BLaER1 treated with 17β-estradiol and CSF1 and Interleukin-3, amounts not matched to agents 10 nM and 100 nM (cell line): ENCODE data around the gene CNIH4.
"Not testable (repeated sequence)": the region's sequence is repeated elsewhere in the genome, so short reads cannot be mapped to it uniquely, and the experiment has no call there.

Source experiments
- H3K27ac ChIP-seq, 11 experiments: shearing (Covaris generic); formaldehyde crosslinking; 2 replicates each; pipeline ENCODE4 v1.8.1; 2022
- H3K27me3 ChIP-seq, 11 experiments: shearing (Covaris generic); formaldehyde crosslinking; 2 replicates each; pipeline ENCODE4 v1.8.1; 2022
- H3K36me3 ChIP-seq, 11 experiments: shearing (Covaris generic); formaldehyde crosslinking; 2 replicates each; pipeline ENCODE4 v1.8.1; 2022
- H3K4me1 ChIP-seq, 10 experiments: shearing (Covaris generic); formaldehyde crosslinking; 2 replicates each; pipeline ENCODE4 v1.8.1; 2022
- H3K4me2 ChIP-seq, 11 experiments: shearing (Covaris generic); formaldehyde crosslinking; 2 replicates each; pipeline ENCODE4 v1.8.1; 2022
- H3K4me3 ChIP-seq, 10 experiments: shearing (Covaris generic); formaldehyde crosslinking; 2 replicates each; pipeline ENCODE4 v1.8.1; 2022
- H3K9ac ChIP-seq, 11 experiments: shearing (Covaris generic); formaldehyde crosslinking; 2 replicates each; pipeline ENCODE4 v1.8.1; 2022
- H3K9me3 ChIP-seq, 11 experiments: shearing (Covaris generic); formaldehyde crosslinking; replicated peaks in 1 of 11; 2 replicates each; pipeline ENCODE4 v1.8.1; 2022
- H4K20me1 ChIP-seq, 11 experiments: shearing (Covaris generic); formaldehyde crosslinking; 2 replicates each; pipeline ENCODE4 v1.8.1; 2022
- Cebpa-rat ChIP-seq, 11 experiments: shearing (Covaris generic); IDR thresholded peaks; 2 replicates each; pipeline ENCODE4 v1.8.1; 2022

Gene CNIH4

DNA sequence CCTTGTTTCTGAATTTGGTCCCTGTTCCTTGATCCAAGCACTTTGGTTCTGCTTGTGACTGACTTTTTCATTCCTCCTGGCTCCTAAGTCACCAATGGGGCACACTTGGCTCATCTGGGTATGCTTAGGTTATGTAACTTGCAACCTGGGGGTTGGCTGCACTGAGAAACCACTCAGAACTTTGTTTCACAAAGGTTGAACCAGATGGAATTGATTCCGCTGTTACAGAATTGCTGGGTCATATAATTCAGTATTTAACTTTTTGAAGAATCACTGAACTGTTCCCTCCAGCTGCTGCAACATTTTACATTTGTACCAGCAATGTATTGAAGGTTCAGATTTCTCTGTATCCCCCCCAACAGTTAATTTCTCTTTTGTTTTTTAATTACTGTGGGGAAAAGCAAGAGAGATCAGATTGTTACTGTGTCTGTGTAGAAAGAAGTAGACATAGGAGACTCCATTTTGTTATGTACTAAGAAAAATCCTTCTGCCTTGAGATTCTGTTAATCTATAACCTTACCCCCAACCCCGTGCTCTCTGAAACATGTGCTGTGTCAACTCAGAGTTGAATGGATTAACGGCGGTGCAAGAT is 17.1 kb upstream of the CNIH4 start:
- H3K4me2 ChIP-seq = no peak overlapping the region
- H3K4me1 ChIP-seq = peaks cover 5 to 7% (median 6%) of the 10 kb centered on the region in 10 experiments
- H3K9ac ChIP-seq = no peak overlapping the region
- peaks cover 21 to 42% (median 35%) of the 10 kb centered on the region in 11 experiments for H3K9me3 ChIP-seq
- peaks cover 11 to 27% (median 22%) of the 10 kb centered on the region in 11 experiments for H3K27me3 ChIP-seq
- H3K4me3 ChIP-seq = no peak overlapping the region
- H3K36me3 ChIP-seq = peaks cover 0 to 5% (median 0%) of the 10 kb centered on the region in 11 experiments; a peak in 3 of 22 replicates
- TF ChIP-seq Cebpa-rat (IDR thresholded peaks at IDR 0.05) = no peak
- no peak overlapping the region for H3K27ac ChIP-seq
- H4K20me1 ChIP-seq = no peaks in the 10 kb centered on the region

DNA sequence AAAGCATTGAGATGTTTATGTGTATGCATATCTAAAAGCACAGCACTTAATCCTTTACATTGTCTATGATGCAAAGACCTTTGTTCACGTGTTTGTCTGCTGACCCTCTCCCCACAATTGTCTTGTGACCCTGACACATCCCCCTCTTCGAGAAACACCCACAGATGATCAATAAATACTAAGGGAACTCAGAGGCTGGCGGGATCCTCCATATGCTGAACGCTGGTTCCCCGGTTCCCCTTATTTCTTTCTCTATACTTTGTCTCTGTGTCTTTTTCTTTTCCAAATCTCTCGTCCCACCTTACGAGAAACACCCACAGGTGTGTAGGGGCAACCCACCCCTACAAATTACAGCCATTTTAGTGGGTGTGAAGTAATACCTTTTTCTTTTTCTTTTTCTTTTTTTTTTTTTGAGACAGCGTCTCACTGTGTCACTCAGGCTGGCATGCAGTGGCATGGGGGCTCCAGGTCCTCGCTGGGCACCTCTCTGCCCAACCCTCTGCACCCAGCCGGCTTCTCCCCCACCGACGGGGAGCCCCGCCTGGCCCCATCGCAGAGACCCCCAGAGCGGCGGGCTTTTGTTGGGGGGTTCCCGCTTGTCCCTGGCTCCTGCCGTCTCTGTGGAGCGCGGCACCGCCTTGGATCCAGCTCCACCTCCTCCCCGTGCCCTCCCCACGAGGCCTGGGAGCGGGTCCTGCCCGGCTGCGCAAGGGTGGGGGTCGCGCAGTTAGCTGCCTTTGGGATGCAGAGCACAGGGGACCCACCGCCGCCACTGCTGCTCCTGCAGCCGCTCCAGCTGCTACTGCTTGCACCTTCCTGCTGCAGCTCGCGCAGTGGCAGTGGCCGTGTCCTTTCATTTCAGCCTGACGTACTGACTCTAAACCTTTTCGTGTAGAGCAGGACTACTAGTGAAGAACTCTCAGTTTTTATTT is 16.0 kb upstream of the CNIH4 start:
- H4K20me1 ChIP-seq, H3K9ac ChIP-seq, H3K4me3 ChIP-seq, H3K36me3 ChIP-seq, H3K27ac ChIP-seq, H3K4me1 ChIP-seq: not testable (repeated sequence)
- Histone ChIP-seq H3K4me2 (peak overlapping the region in 1 of 11 experiments; percentile 26; a peak in 1 of 22 replicates), H3K27me3 (peaks cover 11 to 27% (median 22%) of the 10 kb centered on the region in 11 experiments), H3K9me3 (peaks cover 33 to 54% (median 47%) of the 10 kb centered on the region in 11 experiments)

DNA sequence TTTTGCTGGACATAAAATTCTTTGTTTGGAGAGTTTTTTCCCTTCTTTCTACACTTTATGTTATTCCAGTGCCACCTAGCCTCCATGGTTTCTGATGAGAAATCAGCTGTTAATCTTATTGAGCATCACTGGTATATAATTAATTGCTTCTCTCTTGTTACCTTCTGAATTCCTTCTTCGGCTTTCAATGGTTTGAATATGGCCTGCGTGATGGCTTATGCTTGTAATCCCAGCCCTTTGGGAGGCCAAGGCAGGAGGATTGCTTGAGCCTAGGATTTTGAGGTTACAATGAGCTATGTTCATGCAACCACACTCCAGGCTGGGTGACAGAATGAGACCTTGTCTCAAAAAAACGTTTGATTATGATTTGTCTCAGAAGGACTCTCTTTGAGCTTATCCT is 13.0 kb upstream of the CNIH4 start:
- no peak overlapping the region for H3K4me2 ChIP-seq
- no peak for TF ChIP-seq Cebpa-rat (IDR thresholded peaks at IDR 0.05)
- H3K9ac ChIP-seq = no peak overlapping the region
- no peaks in the 10 kb centered on the region; a peak in 1 of 20 replicates for H3K4me1 ChIP-seq
- H4K20me1 ChIP-seq = no peaks in the 10 kb centered on the region
- H3K4me3 ChIP-seq = 0 out of 20 replicates have a peak overlapping the region, but pooled peaks of 1 of the 10 experiments have one; percentile 1
- H3K36me3 ChIP-seq = peaks cover 0 to 5% (median 0%) of the 10 kb centered on the region in 11 experiments; a peak in 3 of 22 replicates
- peaks cover 11 to 27% (median 22%) of the 10 kb centered on the region in 11 experiments for H3K27me3 ChIP-seq
- no peak overlapping the region for H3K27ac ChIP-seq
- peaks cover 35 to 52% (median 43%) of the 10 kb centered on the region in 11 experiments for H3K9me3 ChIP-seq

DNA sequence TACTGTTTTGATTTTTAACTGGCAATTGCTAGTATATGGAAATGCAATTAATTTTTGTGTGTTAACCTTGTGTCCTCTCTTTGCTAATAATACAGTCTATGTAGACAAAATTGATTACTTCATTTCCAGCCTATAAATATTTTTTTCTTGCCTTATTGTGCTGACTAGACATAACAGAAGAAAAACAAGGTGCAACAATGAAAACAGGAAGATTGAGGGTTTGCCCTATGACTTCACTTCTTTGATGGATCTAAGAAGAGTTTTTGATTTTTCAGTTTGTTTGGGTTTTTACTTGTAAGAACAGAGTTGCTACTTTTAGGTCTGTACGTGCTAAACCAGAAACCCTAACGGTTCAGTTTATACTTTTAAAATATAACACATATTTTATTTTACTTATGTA is 8.5 kb upstream of the CNIH4 start:
- H3K4me2 ChIP-seq = no peak overlapping the region
- H3K27me3 ChIP-seq = no peaks in the 10 kb centered on the region
- no peak overlapping the region for H3K27ac ChIP-seq
- H3K36me3 ChIP-seq = peaks cover 0 to 5% (median 0%) of the 10 kb centered on the region in 11 experiments; a peak in 3 of 22 replicates
- no peak overlapping the region for H3K9ac ChIP-seq
- no peak for TF ChIP-seq Cebpa-rat (IDR thresholded peaks at IDR 0.05)
- H4K20me1 ChIP-seq = no peaks in the 10 kb centered on the region
- peaks cover 31 to 52% (median 47%) of the 10 kb centered on the region in 11 experiments for H3K9me3 ChIP-seq
- no peaks in the 10 kb centered on the region for H3K4me1 ChIP-seq
- no peak overlapping the region for H3K4me3 ChIP-seq

DNA sequence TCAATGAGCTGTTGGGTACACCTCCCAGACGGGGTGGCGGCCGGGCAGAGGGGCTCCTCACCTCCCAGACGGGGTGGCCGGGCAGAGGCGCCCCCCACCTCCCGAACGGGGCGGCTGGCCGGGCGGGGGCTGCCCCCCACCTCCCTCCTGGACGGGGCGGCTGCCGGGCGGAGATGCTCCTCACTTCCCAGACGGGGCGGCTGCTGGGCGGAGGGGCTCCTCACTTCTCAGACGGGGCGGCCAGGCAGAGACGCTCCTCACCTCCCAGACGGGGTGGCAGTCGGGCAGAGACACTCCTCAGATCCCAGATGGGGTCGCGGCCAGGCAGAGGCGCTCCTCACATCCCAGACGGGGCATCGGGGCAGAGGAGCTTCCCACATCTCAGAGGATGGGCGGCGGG is 7.0 kb upstream of the CNIH4 start:
- not testable (repeated sequence) for H3K27ac ChIP-seq, H3K9ac ChIP-seq, H3K4me2 ChIP-seq, H3K4me3 ChIP-seq, H3K4me1 ChIP-seq, H4K20me1 ChIP-seq, H3K36me3 ChIP-seq, H3K27me3 ChIP-seq
- peaks cover 15 to 37% (median 32%) of the 10 kb centered on the region in 11 experiments for H3K9me3 ChIP-seq

DNA sequence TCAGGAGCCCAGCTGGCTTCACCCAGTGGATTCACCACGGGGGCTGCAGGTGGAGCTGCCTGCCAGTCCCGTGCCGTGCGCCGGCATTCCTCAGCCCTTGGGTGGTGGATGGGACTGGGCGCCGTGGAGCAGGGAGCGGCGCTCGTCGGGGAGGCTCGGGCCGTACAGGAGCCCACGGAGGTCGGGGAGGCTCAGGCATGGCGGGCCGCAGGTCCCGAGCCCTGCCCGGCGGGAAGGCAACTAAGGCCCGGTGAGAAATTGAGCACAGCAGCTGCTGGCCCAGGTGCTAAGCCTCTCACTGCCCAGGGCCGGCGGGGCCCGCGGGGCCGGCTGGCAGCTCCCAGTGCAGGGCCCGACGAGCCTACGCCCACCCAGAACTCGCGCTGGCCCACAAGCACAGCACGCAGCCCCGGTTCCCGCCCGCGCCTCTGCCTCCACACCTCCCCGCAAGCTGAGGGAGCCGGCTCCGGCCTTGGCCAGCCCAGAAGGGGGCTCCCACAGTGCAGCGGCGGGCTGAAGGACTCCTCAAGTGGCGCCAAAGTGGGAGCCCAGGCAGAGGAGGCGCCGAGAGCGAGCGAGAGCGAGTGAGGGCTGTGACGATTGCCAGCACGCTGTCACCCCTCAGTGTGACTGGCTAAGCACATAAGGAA is 4.1 kb upstream of the CNIH4 start:
- H3K27me3 ChIP-seq, H3K27ac ChIP-seq, H3K4me3 ChIP-seq, H3K4me2 ChIP-seq, H4K20me1 ChIP-seq, H3K9ac ChIP-seq, H3K4me1 ChIP-seq, H3K36me3 ChIP-seq: not testable (repeated sequence)
- H3K9me3 ChIP-seq = peaks cover 5 to 29% (median 20%) of the 10 kb centered on the region in 11 experiments; a peak in 18 of 22 replicates

DNA sequence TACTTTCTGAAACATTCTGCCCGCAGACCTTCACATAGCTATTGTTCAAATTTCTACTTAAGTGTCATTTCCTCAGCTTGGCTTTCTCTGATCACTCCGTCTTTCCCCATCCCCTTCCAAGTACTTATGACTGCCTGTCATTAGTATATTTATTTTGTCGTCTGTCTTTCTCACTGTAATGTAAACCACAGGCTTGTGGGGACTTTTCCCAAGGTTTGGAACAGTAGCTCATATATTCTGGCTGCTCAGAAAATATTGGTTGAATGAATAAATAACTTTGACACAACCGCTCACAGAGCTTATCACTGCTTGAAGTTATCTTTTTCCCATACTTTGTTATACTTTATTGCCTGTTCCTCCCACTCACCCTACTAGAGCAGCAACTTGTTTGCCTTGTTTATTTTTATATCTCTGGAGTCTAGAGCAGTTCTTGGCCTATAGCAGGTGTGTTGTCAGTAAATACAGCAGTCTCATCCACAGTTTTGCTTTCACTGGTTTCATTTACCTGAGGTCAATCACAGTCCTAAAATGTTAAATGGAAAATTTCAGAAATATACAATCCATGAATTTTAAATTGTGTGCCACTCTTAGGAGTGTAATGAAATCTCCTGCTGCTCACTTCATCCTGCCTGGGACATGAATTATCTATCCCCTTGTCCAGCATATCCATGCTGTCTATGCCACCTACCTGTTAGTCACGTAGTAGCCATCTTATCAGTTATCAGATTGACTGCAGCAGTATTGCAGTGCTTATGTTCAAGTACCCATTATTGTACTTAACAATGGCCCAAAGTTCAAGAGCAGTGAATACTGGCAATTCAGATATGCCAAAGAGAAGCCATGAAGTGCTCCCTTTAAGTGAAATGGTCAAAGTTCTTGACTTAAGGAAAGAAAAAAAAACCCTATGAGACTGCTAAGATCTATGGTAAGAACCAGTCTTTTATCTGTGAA is 2.4 kb upstream of the CNIH4 start:
- Histone ChIP-seq H3K9ac (no peak overlapping the region), H3K4me2 (no peak overlapping the region), H3K4me3 (no peak overlapping the region), H3K4me1 (peaks cover 13 to 18% (median 16%) of the 10 kb centered on the region in 10 experiments), H3K9me3 (peaks cover 5 to 29% (median 20%) of the 10 kb centered on the region in 11 experiments; a peak in 18 of 22 replicates), H4K20me1 (peaks cover 6 to 21% (median 17%) of the 10 kb centered on the region in 11 experiments; a peak in 15 of 22 replicates), H3K27me3 (no peaks in the 10 kb centered on the region), H3K27ac (no peak overlapping the region), H3K36me3 (peaks cover 0 to 6% (median 0%) of the 10 kb centered on the region in 11 experiments; a peak in 3 of 22 replicates)
- no peak for TF ChIP-seq Cebpa-rat (IDR thresholded peaks at IDR 0.05)

DNA sequence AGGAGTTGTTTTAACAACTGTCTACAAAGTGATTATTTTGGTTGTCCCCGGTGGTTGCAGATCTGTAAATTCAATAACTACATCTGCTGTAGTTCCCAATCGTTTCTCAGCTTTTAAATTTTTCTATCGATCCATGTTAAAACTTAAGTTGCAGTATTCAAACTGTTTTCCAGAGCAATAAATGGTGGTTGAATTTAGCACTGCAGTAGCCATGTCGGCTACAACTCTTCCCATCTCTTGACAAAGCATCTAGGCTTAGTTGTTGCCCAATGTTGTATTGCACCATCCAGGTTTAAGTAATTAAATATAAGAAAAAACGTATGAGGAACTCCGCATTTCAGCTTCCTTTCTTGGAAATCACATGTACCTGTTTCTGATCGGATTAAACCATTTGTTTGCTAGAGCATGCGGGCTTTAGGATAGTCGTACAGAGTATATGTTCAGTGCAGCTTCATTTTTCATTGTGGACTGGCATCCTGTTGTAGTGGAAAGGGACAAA is 996 bp downstream of the CNIH4 start:
- Histone ChIP-seq H3K27me3 (no peaks in the 10 kb centered on the region), H3K4me1 (peaks cover 13 to 26% (median 24%) of the 10 kb centered on the region in 10 experiments), H3K27ac (peak overlapping the region in 10 of 11 experiments; percentile 81 to 94 (median 89); a peak in 20 of 22 replicates), H4K20me1 (peaks cover 26 to 48% (median 40%) of the 10 kb centered on the region in 11 experiments; a peak in 17 of 22 replicates), H3K36me3 (peaks cover 10 to 31% (median 22%) of the 10 kb centered on the region in 11 experiments; a peak in 20 of 22 replicates), H3K4me3 (peak overlapping the region; percentile 87 to 100 (median 93)), H3K9me3 (peaks cover 0 to 6% (median 2%) of the 10 kb centered on the region in 11 experiments; a peak in 6 of 22 replicates), H3K9ac (peak overlapping the region; percentile 80 to 96 (median 94)), H3K4me2 (peak overlapping the region; percentile 76 to 95 (median 86))
- TF ChIP-seq Cebpa-rat (IDR thresholded peaks at IDR 0.05) = peak in 2 of 11 experiments; percentile 27 to 43; a peak in 1 of 22 replicates
